Measurements from ENCODE around the gene SCOC. TPM values are rescaled to one million over a fixed set of nuclear protein-coding genes. Genes with fewer than 3 reads are reported as not detected.
A peak's percentile ranks its signal among the peaks of the same experiment; 100 is the strongest.

The SCOC gene
- 10 to 100 TPM; 35.1 to 59.3 (median 38.2) TPM for polyA plus RNA-seq

- 0 to 1% (median 0%) methylated on average over 62 to 63 of the region's 63 CpGs for WGBS, 3 donors
- H3K27ac ChIP-seq (ENCODE audit: low read depth, low read length), result peak within 1 kb of the TSS; percentile 51
Measured at GRCh38 chr4:140373328-140374129, at the start of gene SCOC. Gene SCOC (plus strand): TSS chr4:140373646. CDS start chr4:140379171, 5,525 bp downstream.

GRCh38 chr4:140326395-140326993 is 47.0 kb upstream of the SCOC start:
- WGBS, 3 donors, result 20 to 59% (median 48%) methylated on average over 2 of the region's 2 CpGs
- H3K27ac ChIP-seq (ENCODE audit: low read depth, low read length), result no peak overlapping the region

- 79 to 84% (median 81%) methylated on average over 1 of the region's 1 CpG for WGBS, 3 donors
- H3K27ac ChIP-seq (ENCODE audit: low read depth, low read length), result no peak overlapping the region
Measured at GRCh38 chr4:140330311-140330900, 43.0 kb upstream of the SCOC start.

- WGBS, 3 donors, result 46 to 83% (median 50%) methylated on average over 1 of the region's 1 CpG
- no peak overlapping the region for H3K27ac ChIP-seq (ENCODE audit: low read depth, low read length)
Measured at GRCh38 chr4:140331245-140331644, 42.2 kb upstream of the SCOC start.

GRCh38 chr4:140331876-140332275 is 41.6 kb upstream of the SCOC start:
- WGBS, 3 donors, result 83 to 88% (median 87%) methylated on average over 5 of the region's 5 CpGs
- H3K27ac ChIP-seq (ENCODE audit: low read depth, low read length), result no peak overlapping the region

- 83 to 93% (median 88%) methylated on average over 2 of the region's 2 CpGs for WGBS, 3 donors
- H3K27ac ChIP-seq (ENCODE audit: low read depth, low read length), result no peak overlapping the region
Measured at GRCh38 chr4:140332734-140333133, 40.7 kb upstream of the SCOC start.

GRCh38 chr4:140333523-140333922 is 39.9 kb upstream of the SCOC start:
- no peak overlapping the region for H3K27ac ChIP-seq (ENCODE audit: low read depth, low read length)

GRCh38 chr4:140335076-140335475 is 38.4 kb upstream of the SCOC start:
- 67 to 94% (median 73%) methylated on average over 1 of the region's 1 CpG for WGBS, 3 donors
- H3K27ac ChIP-seq (ENCODE audit: low read depth, low read length), result no peak overlapping the region

- H3K27ac ChIP-seq (ENCODE audit: low read depth, low read length), result no peak overlapping the region
Measured at GRCh38 chr4:140336730-140337129, 36.7 kb upstream of the SCOC start.

GRCh38 chr4:140342620-140343019 is 30.8 kb upstream of the SCOC start:
- 36 to 87% (median 84%) methylated on average over 1 of the region's 1 CpG for WGBS, 3 donors
- H3K27ac ChIP-seq (ENCODE audit: low read depth, low read length), result no peak overlapping the region

GRCh38 chr4:140343303-140343702 is 30.1 kb upstream of the SCOC start:
- 3 to 12% (median 12%) methylated on average over 5 of the region's 5 CpGs for WGBS, 3 donors
- no peak overlapping the region for H3K27ac ChIP-seq (ENCODE audit: low read depth, low read length)

- 29 to 73% (median 71%) methylated on average over 3 of the region's 3 CpGs for WGBS, 3 donors
- no peak overlapping the region for H3K27ac ChIP-seq (ENCODE audit: low read depth, low read length)
Measured at GRCh38 chr4:140344101-140344500, 29.3 kb upstream of the SCOC start.

GRCh38 chr4:140344621-140345020 is 28.8 kb upstream of the SCOC start:
- H3K27ac ChIP-seq (ENCODE audit: low read depth, low read length), result no peak overlapping the region
- 37 to 91% (median 86%) methylated on average over 9 of the region's 9 CpGs for WGBS, 3 donors

- WGBS, 3 donors, result 55 to 90% (median 86%) methylated on average over 9 of the region's 9 CpGs
- no peak overlapping the region for H3K27ac ChIP-seq (ENCODE audit: low read depth, low read length)
Measured at GRCh38 chr4:140346136-140346535, 27.3 kb upstream of the SCOC start.

- 57 to 92% (median 85%) methylated on average over 2 of the region's 2 CpGs for WGBS, 3 donors
Measured at GRCh38 chr4:140349816-140350215, 23.6 kb upstream of the SCOC start.

GRCh38 chr4:140351093-140352075 is 22.1 kb upstream of the SCOC start:
- WGBS, 3 donors, result 91 to 94% (median 92%) methylated on average over 28 of the region's 28 CpGs
- no peak overlapping the region for H3K27ac ChIP-seq (ENCODE audit: low read depth, low read length)

More at GRCh38 chr4:140349816-140350215, 23.6 kb upstream of the SCOC start:
- H3K27ac ChIP-seq (ENCODE audit: low read depth, low read length), result no peak overlapping the region

GRCh38 chr4:140353786-140354185 is 19.7 kb upstream of the SCOC start:
- no peak overlapping the region for H3K27ac ChIP-seq (ENCODE audit: low read depth, low read length)
- WGBS, 3 donors, result 57 to 73% (median 65%) methylated on average over 6 of the region's 6 CpGs

- H3K27ac ChIP-seq (ENCODE audit: low read depth, low read length), result no peak overlapping the region
- WGBS, 3 donors, result 59 to 86% (median 85%) methylated on average over 1 of the region's 1 CpG
Measured at GRCh38 chr4:140355288-140355687, 18.2 kb upstream of the SCOC start.
